ENCODE data around the gene NUBP1. TPM values are rescaled to one million over a fixed set of nuclear protein-coding genes. Genes with fewer than 3 reads are reported as not detected.

Gene NUBP1
- total RNA-seq, 4 donors from 2014 or later: 22.2 to 26.6 (median 24.3) TPM

DNA sequence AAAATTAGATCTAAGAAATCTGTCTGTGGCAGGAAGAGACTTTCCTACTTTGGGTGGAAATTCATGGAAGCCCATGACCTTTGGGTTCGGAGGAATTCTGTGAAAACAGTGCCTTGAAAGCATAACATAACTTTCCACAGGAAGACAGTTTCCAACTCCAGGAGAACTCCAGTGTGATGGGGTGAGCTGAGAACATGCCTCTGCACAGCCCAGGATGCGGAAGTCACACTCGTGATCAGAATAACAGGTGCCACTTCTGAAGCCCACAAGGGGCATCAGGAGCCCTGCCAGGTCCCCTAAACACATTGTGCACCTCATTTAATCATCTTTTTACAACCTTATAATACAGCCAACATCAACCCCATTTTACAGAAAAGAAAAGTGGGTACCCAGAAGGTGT lies 65.2 kb downstream of the NUBP1 start:
- TF ChIP-seq, protein P1, sequence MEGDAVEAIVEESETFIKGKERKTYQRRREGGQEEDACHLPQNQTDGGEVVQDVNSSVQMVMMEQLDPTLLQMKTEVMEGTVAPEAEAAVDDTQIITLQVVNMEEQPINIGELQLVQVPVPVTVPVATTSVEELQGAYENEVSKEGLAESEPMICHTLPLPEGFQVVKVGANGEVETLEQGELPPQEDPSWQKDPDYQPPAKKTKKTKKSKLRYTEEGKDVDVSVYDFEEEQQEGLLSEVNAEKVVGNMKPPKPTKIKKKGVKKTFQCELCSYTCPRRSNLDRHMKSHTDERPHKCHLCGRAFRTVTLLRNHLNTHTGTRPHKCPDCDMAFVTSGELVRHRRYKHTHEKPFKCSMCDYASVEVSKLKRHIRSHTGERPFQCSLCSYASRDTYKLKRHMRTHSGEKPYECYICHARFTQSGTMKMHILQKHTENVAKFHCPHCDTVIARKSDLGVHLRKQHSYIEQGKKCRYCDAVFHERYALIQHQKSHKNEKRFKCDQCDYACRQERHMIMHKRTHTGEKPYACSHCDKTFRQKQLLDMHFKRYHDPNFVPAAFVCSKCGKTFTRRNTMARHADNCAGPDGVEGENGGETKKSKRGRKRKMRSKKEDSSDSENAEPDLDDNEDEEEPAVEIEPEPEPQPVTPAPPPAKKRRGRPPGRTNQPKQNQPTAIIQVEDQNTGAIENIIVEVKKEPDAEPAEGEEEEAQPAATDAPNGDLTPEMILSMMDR (IDR thresholded peaks at IDR 0.05; ENCODE audit: low read depth): no peak

- TF ChIP-seq, protein P1 (IDR thresholded peaks at IDR 0.05; ENCODE audit: low read depth): no peak
Measured at GRCh38 chr16:10809706-10810105, 66.1 kb downstream of the NUBP1 start.

DNA sequence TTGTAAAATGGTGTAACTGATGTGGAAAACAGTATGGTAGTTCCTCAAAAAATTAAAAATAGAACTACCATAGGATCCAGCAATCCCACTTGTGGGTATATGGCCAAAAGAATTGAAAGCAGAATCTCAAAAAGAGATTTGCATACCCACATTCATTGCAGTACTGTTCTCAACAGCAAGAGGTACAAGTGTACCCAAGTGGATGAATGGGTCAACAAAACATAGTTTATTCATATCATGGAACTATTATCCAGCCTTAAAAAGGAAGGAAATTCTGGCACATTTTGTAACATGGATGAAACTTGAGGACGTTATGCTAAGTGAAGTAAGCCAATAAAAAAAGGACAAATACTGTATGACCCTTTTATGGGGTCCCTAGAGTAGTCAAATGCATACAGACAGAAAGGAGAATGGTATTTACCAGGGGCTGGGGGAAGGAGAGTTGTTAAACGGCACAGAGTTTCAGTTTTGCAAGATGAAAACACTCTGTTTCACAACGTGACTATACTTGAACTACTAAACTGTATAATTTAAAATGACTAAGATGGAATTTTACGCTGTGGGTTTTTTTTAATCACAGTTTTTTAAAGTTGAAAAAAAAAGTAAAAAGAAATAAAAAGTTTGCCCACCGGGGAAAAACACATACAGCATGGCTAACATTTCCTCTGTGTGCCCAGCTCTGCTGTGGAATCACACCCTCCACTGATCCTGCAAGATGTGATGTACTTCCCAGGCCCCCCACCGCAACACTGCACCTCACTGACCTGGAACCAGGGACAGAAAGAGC lies 68.9 kb downstream of the NUBP1 start:
- TF ChIP-seq, protein P1 (IDR thresholded peaks at IDR 0.05; ENCODE audit: low read depth): no peak

GRCh38 chr16:10813099-10813455 lies 69.4 kb downstream of the NUBP1 start:
- TF ChIP-seq, protein P1 (IDR thresholded peaks at IDR 0.05; ENCODE audit: low read depth): no peak

DNA sequence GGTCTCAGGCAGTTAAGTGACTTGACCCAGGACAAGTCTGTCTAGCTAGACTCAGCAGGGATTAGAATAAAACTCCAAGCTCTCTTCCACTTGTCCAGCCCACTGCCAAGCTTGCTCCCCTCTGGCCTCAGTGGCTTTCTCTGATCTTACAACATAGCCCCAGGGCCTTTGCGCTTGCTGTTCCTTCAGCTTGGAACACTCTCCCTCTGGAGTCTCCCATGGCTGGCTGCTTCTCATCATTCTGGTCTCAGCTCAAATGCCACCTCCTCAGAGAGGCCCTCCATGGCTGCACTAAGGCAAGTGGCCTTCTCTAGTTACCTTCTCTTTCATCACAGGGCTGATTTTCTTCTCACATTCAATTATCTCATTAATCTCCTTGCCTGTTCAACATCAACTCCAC lies 73.9 kb downstream of the NUBP1 start:
- TF ChIP-seq, protein P1 (IDR thresholded peaks at IDR 0.05; ENCODE audit: low read depth): no peak

- TF ChIP-seq, protein P1 (IDR thresholded peaks at IDR 0.05; ENCODE audit: low read depth): no peak
Measured at GRCh38 chr16:10817963-10818941, 74.6 kb downstream of the NUBP1 start, which contains the start of gene TVP23A. Gene TVP23A (minus strand): TSS chr16:10818794. CDS start chr16:10818493, 301 bp downstream.

Small RNA genes lying within 50 kb of the gene (small RNA-seq; reads per million reads assigned to genes)
- gene MTND4LP24 (not detected), gene MTND6P33 (not detected)

Other genes starting within 250 kb of the NUBP1 start
- gene EMP2, start 163.2 kb upstream of the NUBP1 start, total RNA-seq: 10 to 100 TPM; 34.7 to 53.5 (median 39.6) TPM
- gene TEKT5, start 48.9 kb upstream of the NUBP1 start, total RNA-seq: under 1 TPM in 2 of 4 donors, not detected in 2; 0.51 to 0.94 TPM
- under 1 TPM in 1 of 4 donors, not detected in 3; 0.34 TPM for gene TVP23A, start 75.0 kb downstream of the NUBP1 start, total RNA-seq
- gene CIITA, start 133.4 kb downstream of the NUBP1 start, total RNA-seq: 10 to 100 TPM in 3 of 4 donors, 1 to 10 TPM in 1; 2.8 to 65.0 (median 13.5) TPM
- 10 to 100 TPM; 38.3 to 73.8 (median 56.1) TPM for gene DEXI, start 198.6 kb downstream of the NUBP1 start, total RNA-seq
- gene CLEC16A, start 200.7 kb downstream of the NUBP1 start, total RNA-seq: 10 to 100 TPM; 20.2 to 28.8 (median 22.8) TPM

Measured in subcutaneous adipose tissue (tissue), 4 donors.